IMR-90 (cell line): ENCODE results near the gene ADIRF. TPM values are rescaled to one million over a fixed set of nuclear protein-coding genes. Genes with fewer than 3 reads are reported as not detected.

Experiments
- ATAC-seq: fragments of 200-7000 bp; cut with Tn5 transposase; 2 replicates; pipeline ENCODE4 v1.9.1; 2020; ENCODE audit warnings: low read depth, mild to moderate bottlenecking, moderate library complexity
- BruUV-seq: library from RNA; stranded (reverse); fragments of 400-500 nt; replicated peaks from 2 replicates; lab custom pipeline; 2021; lab: Mats Ljungman, UMichigan
- CTCF ChIA-PET: fragments of 300-600 bp; formaldehyde crosslinking; extraction: SDS; loops from one replicate; lab custom pipeline; 2021; ENCODE audit warnings: antibody characterized with exemption; lab: Yijun Ruan, JAX
- POLR2A ChIA-PET: fragments of 300-600 bp; sonication (Branson Sonifier 250); formaldehyde crosslinking; loops from one replicate; lab custom pipeline; 2022; ENCODE audit warnings: antibody characterized with exemption; ENCODE audit not compliant: unreplicated experiment; lab: Charles Lee
- DNase-seq: peaks from one replicate; pipeline ENCODE4 v3.0.0; 2013
- H2AFZ ChIP-seq: replicated peaks from 2 replicates; pipeline ENCODE3; 2013; ENCODE audit warnings: low read length, mild to moderate bottlenecking; ENCODE audit not compliant: poor library complexity
- H2AK5ac ChIP-seq: 2 replicates; pipeline ENCODE4 v1.6.1; 2013; ENCODE audit warnings: low read depth, low read length, inconsistent platforms
- H2AK9ac ChIP-seq: replicated peaks from 2 replicates; pipeline ENCODE3; 2013; ENCODE audit warnings: mild to moderate bottlenecking, low read depth, low read length, moderate library complexity; ENCODE audit not compliant: poor library complexity
- H2BK120ac ChIP-seq: 2 replicates; pipeline ENCODE4 v1.6.1; 2013; ENCODE audit warnings: low read depth, low read length, inconsistent platforms
- H2BK15ac ChIP-seq: 3 replicates; pipeline ENCODE4 v1.6.1; 2013; ENCODE audit warnings: low read depth, low read length, inconsistent platforms
- H2BK20ac ChIP-seq: 2 replicates; pipeline ENCODE4 v1.6.1; 2013; ENCODE audit warnings: low read depth, mild to moderate bottlenecking, inconsistent platforms, low read length, moderate library complexity
- H2BK5ac ChIP-seq: 2 replicates; pipeline ENCODE4 v1.6.1; 2013; ENCODE audit warnings: mild to moderate bottlenecking, low read depth, low read length, inconsistent platforms; ENCODE audit not compliant: poor library complexity, severe bottlenecking
- H3K14ac ChIP-seq: replicated peaks from 2 replicates; pipeline ENCODE4 v1.6.1; 2013; ENCODE audit warnings: low read depth, low read length, inconsistent platforms
- H3K18ac ChIP-seq: 2 replicates; pipeline ENCODE4 v1.6.1; 2013; ENCODE audit warnings: low read depth, low read length, control low read depth
- H3K23ac ChIP-seq: 2 replicates; pipeline ENCODE4 v1.6.1; 2013; ENCODE audit warnings: low read depth, low read length, inconsistent platforms
- H3K27ac ChIP-seq: 2 replicates; pipeline ENCODE4 v1.5.1; 2013; ENCODE audit warnings: mild to moderate bottlenecking, control low read depth, low read length; ENCODE audit not compliant: insufficient read depth
- H3K27me3 ChIP-seq: 2 replicates; pipeline ENCODE4 v1.6.1; 2013; ENCODE audit warnings: low read length; ENCODE audit not compliant: control insufficient read depth, insufficient read depth
- H3K36me3 ChIP-seq: 2 replicates; pipeline ENCODE4 v1.6.1; 2013; ENCODE audit warnings: low read length, mixed read lengths; ENCODE audit not compliant: control insufficient read depth, insufficient read depth
- H3K4ac ChIP-seq: 2 replicates; pipeline ENCODE4 v1.6.1; 2013; ENCODE audit warnings: low read depth, low read length, inconsistent platforms
- H3K4me1 ChIP-seq: 2 replicates; pipeline ENCODE4 v1.6.1; 2013; ENCODE audit warnings: low read length, mixed read lengths; ENCODE audit not compliant: control insufficient read depth, insufficient read depth
- H3K4me2 ChIP-seq: 2 replicates; pipeline ENCODE4 v1.6.1; 2013; ENCODE audit warnings: low read depth, mild to moderate bottlenecking, control low read depth, low read length, moderate library complexity
- H3K4me3 ChIP-seq: 2 replicates; pipeline ENCODE4 v1.5.1; 2013; ENCODE audit warnings: low read depth, mild to moderate bottlenecking, control low read depth, low read length, moderate library complexity; ENCODE audit not compliant: insufficient read depth
- H3K56ac ChIP-seq: 2 replicates; pipeline ENCODE4 v1.6.1; 2013; ENCODE audit warnings: low read length, inconsistent platforms; ENCODE audit not compliant: insufficient read depth; ENCODE audit errors: extremely low read depth
- H3K79me1 ChIP-seq, 2 experiments: 2 replicates each; pipeline ENCODE4 v1.6.1; 2013; ENCODE audit warnings: low read length in 2 of 2, inconsistent platforms in 1 of 2, low read depth in 1 of 2
- H3K9ac ChIP-seq: 2 replicates; pipeline ENCODE4 v1.6.1; 2013; ENCODE audit warnings: low read depth, low read length, control low read depth
- H3K9me1 ChIP-seq: 2 replicates; pipeline ENCODE4 v1.6.1; 2013; ENCODE audit warnings: low read length, inconsistent platforms; ENCODE audit not compliant: insufficient read depth
- H3K9me3 ChIP-seq: 2 replicates; pipeline ENCODE4 v1.6.1; 2013; ENCODE audit warnings: low read length; ENCODE audit not compliant: control insufficient read depth, insufficient read depth
- H4K20me1 ChIP-seq: 2 replicates; pipeline ENCODE4 v1.6.1; 2013; ENCODE audit warnings: low read length, inconsistent platforms; ENCODE audit not compliant: insufficient read depth
- H4K5ac ChIP-seq: 2 replicates; pipeline ENCODE4 v1.6.1; 2013; ENCODE audit warnings: mild to moderate bottlenecking, low read depth, low read length, control low read depth
- H4K8ac ChIP-seq, 2 experiments: 2 replicates each; pipeline ENCODE4 v1.6.1; 2013; ENCODE audit warnings: low read depth in 2 of 2, low read length in 2 of 2, control low read depth in 1 of 2, inconsistent platforms in 1 of 2
- H4K91ac ChIP-seq: 2 replicates; pipeline ENCODE4 v1.6.1; 2013; ENCODE audit warnings: low read depth, low read length, inconsistent platforms; ENCODE audit not compliant: insufficient read depth
- BHLHE40 ChIP-seq: fragments of 150-350 bp; IDR thresholded peaks from 2 replicates; pipeline ENCODE4 v1.6.1; 2016; ENCODE audit warnings: mild to moderate bottlenecking, low read depth, low read length
- CEBPB ChIP-seq: IDR thresholded peaks from 2 replicates; pipeline ENCODE4 v1.6.1; 2012; ENCODE audit warnings: low read depth, low read length, improper control_type of control experiment
- CTCF ChIP-seq: conservative IDR thresholded peaks from 2 replicates; pipeline ENCODE4 v1.5.1; 2012; ENCODE audit warnings: mild to moderate bottlenecking, low read depth, low read length, improper control_type of control experiment
- FOS ChIP-seq: fragments of 150-350 bp; IDR thresholded peaks from 2 replicates; pipeline ENCODE4 v1.6.1; 2016; ENCODE audit warnings: low read depth, low read length
- MAFK ChIP-seq: IDR thresholded peaks from 2 replicates; pipeline ENCODE4 v1.6.1; 2012; ENCODE audit warnings: low read depth, low read length, improper control_type of control experiment
- NFE2L2 ChIP-seq: fragments of 150-350 bp; IDR thresholded peaks from 2 replicates; pipeline ENCODE4 v1.6.1; 2016; ENCODE audit warnings: low read depth, mild to moderate bottlenecking, low read length
- POLR2A ChIP-seq: IDR thresholded peaks from 2 replicates; pipeline ENCODE4 v1.6.1; 2012; ENCODE audit warnings: mild to moderate bottlenecking, low read depth, low read length
- RAD21 ChIP-seq: IDR thresholded peaks from 2 replicates; pipeline ENCODE4 v1.6.1; 2012; ENCODE audit warnings: low read length, improper control_type of control experiment
- RCOR1 ChIP-seq: IDR thresholded peaks from 2 replicates; pipeline ENCODE4 v1.6.1; 2012; ENCODE audit warnings: mild to moderate bottlenecking, low read length, improper control_type of control experiment; ENCODE audit not compliant: insufficient replicate concordance
- RFX5 ChIP-seq: IDR thresholded peaks from 2 replicates; pipeline ENCODE4 v1.8.0; 2012; ENCODE audit warnings: low read depth, mild to moderate bottlenecking, low read length, moderate library complexity
- SMC3 ChIP-seq: fragments of 150-350 bp; IDR thresholded peaks from 2 replicates; pipeline ENCODE4 v1.6.1; 2016; ENCODE audit warnings: low read depth, mild to moderate bottlenecking, antibody characterized with exemption, low read length, moderate library complexity
- WGBS, 2 experiments: methylation state at CpG; one replicate each; pipeline versions ENCODE4 v1.1.5 to v1.1.7; 2013; ENCODE audit warnings: missing lambda C conversion rate in 2 of 2; ENCODE audit not compliant: insufficient read length in 1 of 2; ENCODE audit errors: extremely low coverage in 2 of 2; 5-methylcytosine and 5-hydroxymethylcytosine counted together
- dilution Hi-C: fragments of 300-500 bp; cut with HindIII; formaldehyde crosslinking; loops from one replicate; pipeline ENCODE4 v1.14.3; 2018; ENCODE audit warnings: low sequenced_read_pairs; ENCODE audit not compliant: unreplicated experiment
- in situ Hi-C: fragments of 300-500 bp; cut with MboI; formaldehyde crosslinking; loops from 3 replicates; pipeline ENCODE4 v1.14.3; 2019; ENCODE audit warnings: low sequenced_read_pairs, inconsistent platforms, mixed read lengths
- intact Hi-C: fragments of 100-400 bp; cut with micrococcal nuclease; formaldehyde crosslinking; loops from 2 replicates; pipeline ENCODE4 v1.10.0; 2022
- polyA plus RNA-seq, 3 experiments: library from polyadenylated mRNA; depleted of rRNA; stranded (reverse); fragments of >200 nt; gene quantifications; 2 replicates each; pipeline ENCODE4 v1.2.3, GENCODE V29; 2012; ENCODE audit warnings: low replicate concordance in 1 of 3
- total RNA-seq: library from RNA; depleted of rRNA; stranded (reverse); fragments of >200 nt; gene quantifications from 2 replicates; pipeline ENCODE4 v1.2.3, GENCODE V29; 2012
- TF ChIP-seq, protein P1 (sequence below): fragments of 150-350 bp; IDR thresholded peaks from 2 replicates; pipeline ENCODE4 v1.6.1; 2016; ENCODE audit warnings: low read depth, mild to moderate bottlenecking, low read length, moderate library complexity, borderline replicate concordance
- TF ChIP-seq, protein P2 (sequence below): fragments of 150-350 bp; IDR thresholded peaks from 2 replicates; pipeline ENCODE4 v1.6.1; 2017; ENCODE audit warnings: mild to moderate bottlenecking, antibody characterized with exemption, low read length, low read depth

Gene ADIRF
- total and polyA plus RNA-seq, 2 of the 4 experiments (the other 2 are of a cell fraction): 2.3 to 7.2 TPM

GRCh38 chr10:86960003-86960862, 8.0 kb upstream of the ADIRF start:
- WGBS, 2 experiments: 88% methylated on average over 17 of the region's 37 CpGs; no CpG with 5 or more reads in 1 of the 2 experiments
- TF ChIP-seq BHLHE40: peak; percentile 61; the same call in 1 of the 2 replicates
- TF ChIP-seq NFE2L2: no peak
- no peak for TF ChIP-seq CEBPB
- TF ChIP-seq, protein P1, sequence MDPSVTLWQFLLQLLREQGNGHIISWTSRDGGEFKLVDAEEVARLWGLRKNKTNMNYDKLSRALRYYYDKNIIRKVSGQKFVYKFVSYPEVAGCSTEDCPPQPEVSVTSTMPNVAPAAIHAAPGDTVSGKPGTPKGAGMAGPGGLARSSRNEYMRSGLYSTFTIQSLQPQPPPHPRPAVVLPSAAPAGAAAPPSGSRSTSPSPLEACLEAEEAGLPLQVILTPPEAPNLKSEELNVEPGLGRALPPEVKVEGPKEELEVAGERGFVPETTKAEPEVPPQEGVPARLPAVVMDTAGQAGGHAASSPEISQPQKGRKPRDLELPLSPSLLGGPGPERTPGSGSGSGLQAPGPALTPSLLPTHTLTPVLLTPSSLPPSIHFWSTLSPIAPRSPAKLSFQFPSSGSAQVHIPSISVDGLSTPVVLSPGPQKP: no peak
- TF ChIP-seq, protein P2, sequence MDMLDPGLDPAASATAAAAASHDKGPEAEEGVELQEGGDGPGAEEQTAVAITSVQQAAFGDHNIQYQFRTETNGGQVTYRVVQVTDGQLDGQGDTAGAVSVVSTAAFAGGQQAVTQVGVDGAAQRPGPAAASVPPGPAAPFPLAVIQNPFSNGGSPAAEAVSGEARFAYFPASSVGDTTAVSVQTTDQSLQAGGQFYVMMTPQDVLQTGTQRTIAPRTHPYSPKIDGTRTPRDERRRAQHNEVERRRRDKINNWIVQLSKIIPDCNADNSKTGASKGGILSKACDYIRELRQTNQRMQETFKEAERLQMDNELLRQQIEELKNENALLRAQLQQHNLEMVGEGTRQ: no peak
- TF ChIP-seq POLR2A: no peak
- no peak for TF ChIP-seq RFX5
- TF ChIP-seq MAFK: no peak
- TF ChIP-seq RCOR1: no peak
- TF ChIP-seq FOS: no peak
- peak; percentile 86 for TF ChIP-seq CTCF
- peak; percentile 85 for TF ChIP-seq RAD21
- TF ChIP-seq SMC3: peak; percentile 63

More at GRCh38 chr10:86960003-86960862, 8.0 kb upstream of the ADIRF start:
- Histone ChIP-seq H3K79me1 (peaks cover 0 to 13% of the 10 kb centered on the region in 2 experiments; a peak in 1 of 4 replicates), H3K9me3 (no peaks in the 10 kb centered on the region), H3K14ac (peak overlapping the region; percentile 75), H4K5ac (peak overlapping the region; percentile 72; the same call in 1 of the 2 replicates), H4K8ac (peak overlapping the region; percentile 89 to 96; a peak in 3 of 4 replicates), H3K4me3 (no peak overlapping the region), H3K9ac (no peak overlapping the region), H2BK15ac (peak overlapping the region; percentile 80; the same call in 2 of the 3 replicates), H3K4me1 (peaks cover 14% of the 10 kb centered on the region), H3K27ac (no peak overlapping the region; the same call in 1 of the 2 replicates), H2AFZ (peak overlapping the region; percentile 92), H3K23ac (no peak overlapping the region), H2AK5ac (peak overlapping the region; percentile 98), H2AK9ac (peak overlapping the region; percentile 99), H4K20me1 (no peaks in the 10 kb centered on the region), H3K18ac (no peak overlapping the region), H3K9me1 (peaks cover 12% of the 10 kb centered on the region), H2BK20ac (peak overlapping the region; percentile 29; the same call in 1 of the 2 replicates), H3K4me2 (no peak overlapping the region), H3K36me3 (no peaks in the 10 kb centered on the region), H3K27me3 (no peaks in the 10 kb centered on the region), H3K56ac (no peak overlapping the region), H2BK120ac (peak overlapping the region; percentile 98), H3K4ac (peak overlapping the region; percentile 97), H4K91ac (peak overlapping the region; percentile 96; the same call in 1 of the 2 replicates), H2BK5ac (peak overlapping the region; percentile 25)
- intact Hi-C loops (no loop called here), in situ Hi-C loops (no loop called here), dilution Hi-C loops (no loop called here)
- CTCF ChIA-PET: interaction anchor here (0.6 to 1.1 kb wide), 3 partner anchors 78 to 272 kb away, joined by 3 to 6 read pairs (median 3); no protein-coding TSS in a partner anchor
- POLR2A ChIA-PET: no interaction called here
- BruUV-seq: no TSS peak
- ATAC-seq (peak; percentile 83), DNase-seq (peak; percentile 65)
